NCI-H1694 treated with DMSO at 0.1 percent for 48 hours (cell line): Measurements from ENCODE around the gene IFT22.
"Not testable (repeated sequence)": the region's sequence is repeated elsewhere in the genome, so short reads cannot be mapped to it uniquely, and the experiment has no call there.

Source experiments
- DNase-seq: peaks from one replicate; lab custom pipeline; 2025; lab: John Stamatoyannopoulos, UW

Gene IFT22

DNA sequence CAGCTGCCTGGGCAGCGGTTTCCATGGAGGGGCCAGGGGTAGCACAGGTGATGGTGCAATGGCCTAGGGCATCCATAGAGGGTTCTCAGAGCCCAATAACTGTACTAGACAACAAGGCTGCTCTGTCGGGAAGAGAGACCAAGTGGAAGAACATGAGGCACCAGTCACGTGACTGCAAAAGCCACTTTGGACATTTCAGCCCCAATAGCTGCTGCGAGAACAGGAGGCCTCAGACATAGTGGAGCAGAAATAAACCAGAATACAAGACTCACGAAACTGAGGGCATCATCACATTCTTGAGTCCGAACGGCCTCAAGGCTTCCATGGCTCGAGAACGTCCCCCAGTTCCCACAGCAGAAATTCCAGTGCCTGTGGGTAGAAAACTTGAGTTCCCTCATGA is 44.5 kb downstream of the IFT22 start:
- DNase-seq: no peak

DNA sequence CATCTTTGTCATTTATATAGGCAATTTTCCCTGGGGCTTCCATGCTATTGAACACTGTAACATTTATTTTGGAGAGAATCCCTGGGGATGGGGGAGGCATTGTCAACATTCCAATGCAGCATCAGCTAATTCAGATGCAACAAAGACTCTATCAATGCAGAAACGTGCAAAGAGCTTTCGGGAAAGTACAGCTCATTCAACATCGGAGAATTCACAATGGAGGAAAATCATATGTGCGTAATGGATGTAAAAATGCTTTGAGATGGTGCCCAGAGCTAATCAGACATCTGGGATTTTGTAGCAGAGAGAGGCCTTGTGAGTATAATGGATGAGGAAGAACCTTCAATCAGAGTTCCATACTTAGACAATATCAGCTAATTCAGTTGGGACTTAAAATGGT is 48.4 kb downstream of the IFT22 start:
- DNase-seq: no peak

DNA sequence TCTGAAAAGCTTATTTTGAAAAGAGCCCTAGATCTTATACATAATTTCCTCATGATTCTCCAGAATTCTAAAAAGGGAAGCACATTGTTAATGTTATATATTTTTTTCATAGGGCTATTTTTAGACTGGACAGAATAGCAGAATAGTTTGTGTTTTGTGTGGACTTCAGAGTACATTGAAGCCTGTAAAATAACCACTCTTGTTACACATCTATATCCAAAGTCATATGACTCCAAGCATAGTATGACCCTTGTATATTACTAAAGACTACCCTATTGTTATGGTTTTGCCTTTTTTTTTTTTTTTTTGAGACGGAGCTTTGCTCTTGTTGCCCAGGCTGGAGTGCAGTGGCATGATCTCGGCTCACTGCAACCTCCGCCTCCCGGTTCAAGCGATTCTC is 50.6 kb downstream of the IFT22 start:
- DNase-seq: no peak

DNA sequence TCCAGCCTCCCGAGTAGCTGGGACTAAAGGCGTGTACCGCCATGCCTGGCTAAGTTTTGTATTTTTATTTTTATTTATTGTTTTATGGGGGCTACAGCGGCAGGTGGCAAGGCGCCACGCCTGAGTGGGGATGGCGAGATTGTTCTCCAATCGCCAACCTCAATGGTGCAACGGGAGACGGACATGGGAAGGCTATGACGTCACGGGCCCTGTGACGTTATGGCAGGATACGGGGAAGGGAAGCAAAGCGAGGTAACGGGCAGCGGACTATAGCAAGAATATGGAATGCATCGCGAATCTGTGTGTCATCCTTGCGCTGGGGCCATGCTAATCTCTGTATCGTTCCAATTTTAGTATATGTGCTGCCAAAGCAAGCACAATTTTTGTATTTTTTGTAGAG is 51.9 kb downstream of the IFT22 start:
- no peak for DNase-seq

DNA sequence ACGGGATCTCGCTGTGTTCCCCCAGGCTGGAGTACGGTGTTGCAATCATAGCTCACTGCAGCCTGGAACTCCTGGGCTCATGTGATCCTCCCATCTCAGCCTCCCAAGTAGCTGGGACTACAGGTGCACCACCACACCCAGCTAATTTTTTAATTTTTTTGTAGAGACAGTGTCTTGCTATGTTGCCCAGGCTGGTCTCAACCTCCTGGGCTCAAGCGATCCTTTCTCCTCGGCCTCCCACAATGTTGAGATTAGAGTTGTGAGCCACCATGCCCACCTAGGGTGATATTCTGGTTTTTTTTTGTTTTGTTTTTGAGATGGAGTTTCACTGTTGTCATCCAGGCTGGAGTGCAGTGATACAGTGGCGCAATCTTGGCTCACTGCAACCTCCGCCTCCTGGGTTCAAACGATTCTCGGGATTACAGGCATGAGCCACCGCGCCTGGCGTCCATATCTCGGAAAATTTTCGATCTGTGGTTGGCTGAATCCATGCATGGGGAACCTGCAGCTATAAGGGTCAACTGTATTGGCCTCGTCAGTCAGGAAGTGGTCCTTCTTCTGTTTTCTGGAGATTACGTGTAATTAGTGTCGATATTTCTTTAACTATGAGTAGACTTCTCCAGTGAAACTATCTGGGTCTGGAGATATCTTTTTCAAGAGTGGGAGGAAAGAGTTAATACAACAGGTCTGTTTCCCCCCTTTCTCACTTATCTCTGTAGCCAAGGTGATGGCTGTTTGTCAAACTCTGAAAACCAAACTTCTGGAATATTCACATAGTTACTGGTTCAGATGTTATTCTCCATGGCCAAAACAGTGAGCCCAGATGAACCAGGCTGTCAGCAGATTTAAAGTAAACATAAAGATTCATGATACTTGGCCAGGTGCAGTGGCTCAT is 55.7 kb downstream of the IFT22 start:
- DNase-seq: no peak

DNA sequence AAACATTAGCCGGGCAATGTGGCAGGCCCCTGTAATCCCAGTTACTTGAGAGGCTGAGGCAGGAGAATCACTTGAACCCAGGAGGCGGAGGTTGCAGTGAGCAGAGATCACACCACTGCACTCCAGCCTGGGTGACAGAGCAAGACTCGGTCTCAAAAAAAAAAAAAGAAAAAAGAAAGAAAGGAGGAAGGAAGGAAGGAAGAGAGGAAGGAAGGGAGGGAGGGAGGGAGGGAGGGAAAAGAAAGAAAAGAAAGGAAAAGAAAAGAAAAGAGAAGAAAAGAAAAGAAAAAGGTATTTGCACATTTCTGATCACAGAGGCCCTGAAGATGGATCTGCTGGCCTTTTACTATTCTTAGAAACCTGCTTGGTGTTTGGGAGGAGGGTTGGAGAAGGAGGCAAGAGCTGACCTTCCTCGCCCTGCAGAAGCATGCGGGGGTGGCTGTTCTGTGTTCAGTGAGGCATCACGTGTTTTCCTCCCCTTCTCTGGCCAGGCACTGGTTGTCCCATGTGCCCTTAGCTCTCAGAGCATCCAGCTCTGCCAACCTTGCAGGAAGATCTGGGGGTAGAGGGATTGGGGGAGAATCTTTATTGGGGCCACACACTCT is 57.4 kb downstream of the IFT22 start:
- not testable (repeated sequence) for DNase-seq
